Endothelial cell (in vitro differentiated cells): ENCODE results near the gene BMERB1. TPM values are rescaled to one million over a fixed set of nuclear protein-coding genes. Genes with fewer than 3 reads are reported as not detected.

ENCODE experiments used
- DNase-seq: peaks from one replicate; pipeline ENCODE4 v3.0.0; 2021; ENCODE audit warnings: low spot score
- H3K27ac Mint-ChIP-seq: one replicate; pipeline ENCODE4 v1.8.0; 2021; ENCODE audit warnings: mixed read lengths, inconsistent platforms; ENCODE audit not compliant: unreplicated experiment
- H3K27me3 Mint-ChIP-seq: one replicate; pipeline ENCODE4 v1.8.0; 2021; ENCODE audit warnings: mild to moderate bottlenecking, moderate library complexity, mixed read lengths, inconsistent platforms; ENCODE audit not compliant: unreplicated experiment
- H3K36me3 Mint-ChIP-seq: one replicate; pipeline ENCODE4 v1.8.0; 2021; ENCODE audit warnings: mild to moderate bottlenecking, low read depth, mixed read lengths, inconsistent platforms; ENCODE audit not compliant: unreplicated experiment
- H3K4me1 Mint-ChIP-seq: one replicate; pipeline ENCODE4 v1.8.0; 2021; ENCODE audit warnings: mild to moderate bottlenecking, mixed read lengths, inconsistent platforms; ENCODE audit not compliant: unreplicated experiment
- H3K4me3 Mint-ChIP-seq: one replicate; pipeline ENCODE4 v1.8.0; 2021; ENCODE audit warnings: mild to moderate bottlenecking, mixed read lengths, inconsistent platforms; ENCODE audit not compliant: unreplicated experiment
- H3K9me3 Mint-ChIP-seq: one replicate; pipeline ENCODE4 v1.8.0; 2021; ENCODE audit warnings: mixed read lengths, inconsistent platforms; ENCODE audit not compliant: unreplicated experiment
- CTCF ChIP-seq: fragments of 200-600 bp; sonication (generic); IDR thresholded peaks from one replicate; pipeline ENCODE4 v1.5.0; 2021; ENCODE audit warnings: antibody characterized with exemption; ENCODE audit not compliant: unreplicated experiment
- total RNA-seq: library from RNA; stranded (reverse); fragmentation: NEBNext Ultra II Directional; extraction: Animal tissue kit (Norgen Biotek cat#: 25700); gene quantifications from one replicate; pipeline ENCODE4 v1.2.1, GENCODE V29; 2021; ENCODE audit not compliant: unreplicated experiment

Gene BMERB1
- total RNA-seq, 1 donor from 2014 or later = 9.9 TPM

- TF ChIP-seq CTCF = no peak
- Mint-ChIP-seq H3K9me3 (no peaks in the 10 kb centered on the region), H3K27ac (no peak overlapping the region), H3K27me3 (peaks cover 3% of the 10 kb centered on the region), H3K4me1 (no peaks in the 10 kb centered on the region), H3K36me3 (peaks cover 5% of the 10 kb centered on the region), H3K4me3 (no peak overlapping the region)
- no peak for DNase-seq
Measured at GRCh38 chr16:15535772-15536171, 101.4 kb downstream of the BMERB1 start.

GRCh38 chr16:15536843-15537242 is 102.5 kb downstream of the BMERB1 start:
- Mint-ChIP-seq H3K4me3 (no peak overlapping the region), H3K27ac (no peak overlapping the region), H3K9me3 (no peaks in the 10 kb centered on the region), H3K36me3 (peaks cover 5% of the 10 kb centered on the region), H3K27me3 (peaks cover 3% of the 10 kb centered on the region), H3K4me1 (no peaks in the 10 kb centered on the region)
- no peak for DNase-seq
- no peak for TF ChIP-seq CTCF

DNA sequence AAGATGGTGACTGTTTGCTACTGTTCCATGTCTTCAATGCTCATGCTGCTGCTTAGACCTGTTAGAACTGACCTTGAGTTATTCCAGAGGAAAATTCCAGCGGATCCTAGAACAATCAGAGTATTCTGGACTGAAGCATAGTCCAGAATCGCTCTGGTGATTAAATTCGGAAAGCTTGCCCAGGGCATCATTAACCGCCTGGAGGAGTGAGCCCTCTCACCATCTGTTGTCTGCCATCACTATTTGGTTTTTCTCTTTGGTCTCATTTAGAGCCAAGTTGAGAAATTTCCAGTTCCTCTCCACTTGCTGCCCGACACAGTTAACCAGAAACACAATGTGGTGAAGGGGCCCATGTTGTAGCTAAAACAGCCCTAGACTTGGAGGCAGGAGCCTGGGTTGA is 104.1 kb downstream of the BMERB1 start:
- Mint-ChIP-seq H3K4me3 (no peak overlapping the region), H3K9me3 (no peaks in the 10 kb centered on the region), H3K4me1 (no peaks in the 10 kb centered on the region), H3K27ac (no peak overlapping the region), H3K27me3 (peaks cover 3% of the 10 kb centered on the region), H3K36me3 (no peaks in the 10 kb centered on the region)
- no peak for DNase-seq
- TF ChIP-seq CTCF = no peak

DNA sequence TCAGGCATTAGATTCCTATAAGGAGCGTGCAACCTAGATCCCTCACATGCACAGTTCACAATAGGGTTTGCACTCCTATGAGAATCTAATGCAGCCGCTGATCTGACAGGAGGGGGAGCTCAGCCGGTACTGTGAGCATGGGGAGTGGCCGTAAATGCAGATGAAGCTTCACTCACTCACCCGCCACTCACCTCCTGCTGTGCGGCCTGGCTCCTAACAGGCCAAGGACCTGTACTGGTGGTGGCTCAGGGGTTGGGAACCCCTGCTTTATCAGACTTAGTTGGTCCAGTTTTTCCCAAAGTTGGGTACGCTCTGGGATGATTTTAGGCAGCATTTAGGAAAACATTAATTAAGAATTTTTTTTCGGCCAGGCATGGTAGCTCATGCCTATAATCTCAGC is 104.8 kb downstream of the BMERB1 start:
- H3K27me3 Mint-ChIP-seq = peaks cover 3% of the 10 kb centered on the region
- H3K27ac Mint-ChIP-seq = no peak overlapping the region
- no peaks in the 10 kb centered on the region for H3K36me3 Mint-ChIP-seq

GRCh38 chr16:15542261-15542660 is 107.9 kb downstream of the BMERB1 start:
- no peak for TF ChIP-seq CTCF
- H3K36me3 Mint-ChIP-seq = no peaks in the 10 kb centered on the region
- no peak overlapping the region for H3K27ac Mint-ChIP-seq
- H3K27me3 Mint-ChIP-seq = no peaks in the 10 kb centered on the region
- no peaks in the 10 kb centered on the region for H3K4me1 Mint-ChIP-seq
- no peaks in the 10 kb centered on the region for H3K9me3 Mint-ChIP-seq
- H3K4me3 Mint-ChIP-seq = no peak overlapping the region
- no peak for DNase-seq

More for the DNA sequence above, 104.8 kb downstream of the BMERB1 start:
- H3K4me1 Mint-ChIP-seq = no peaks in the 10 kb centered on the region
- no peak for TF ChIP-seq CTCF
- DNase-seq = no peak
- no peaks in the 10 kb centered on the region for H3K9me3 Mint-ChIP-seq
- no peak overlapping the region for H3K4me3 Mint-ChIP-seq
